ENCODE results near the gene ZNF33A. TPM values are rescaled to one million over a fixed set of nuclear protein-coding genes. Genes with fewer than 3 reads are reported as not detected.

Gene ZNF33A
- total RNA-seq, 1 donor from 2014 or later, result 29.3 TPM

Other genes starting within 250 kb of the ZNF33A start
- gene ZNF248, start 153.1 kb upstream of the ZNF33A start, total RNA-seq (ENCODE audit: unreplicated experiment), result 6.3 TPM
- 3.3 TPM for gene ZNF25, start 34.0 kb upstream of the ZNF33A start, total RNA-seq (ENCODE audit: unreplicated experiment)
- 8.7 TPM for gene ZNF37A, start 83.7 kb downstream of the ZNF33A start, total RNA-seq (ENCODE audit: unreplicated experiment)

All from endothelial cell (in vitro differentiated cells).